SKM-1 treated with dmso at 0.1 percent for 144 hours (cell line): Measurements from ENCODE around the gene TAS2R4.
"Not testable (repeated sequence)": the region's sequence is repeated elsewhere in the genome, so short reads cannot be mapped to it uniquely, and the experiment has no call there.

Experiments
- DNase-seq: peaks from one replicate; lab custom pipeline; 2025; ENCODE audit not compliant: unreplicated experiment; lab: John Stamatoyannopoulos, UW

The TAS2R4 gene

GRCh38 chr7:141776374-141776773 is at the start of gene TAS2R4:
TSS of gene TAS2R4 (plus strand) at chr7:141776674. CDS start at chr7:141778489, 1,815 bp downstream.
- DNase-seq: no peak

GRCh38 chr7:141729020-141729419 is 47.5 kb upstream of the TAS2R4 start:
- no peak for DNase-seq

GRCh38 chr7:141731476-141732149 is 44.9 kb upstream of the TAS2R4 start:
- no peak for DNase-seq

GRCh38 chr7:141737118-141737835 is 39.2 kb upstream of the TAS2R4 start:
- DNase-seq: peak; percentile 7

- DNase-seq: peak; percentile 99
These were observed 38.5 kb upstream of the TAS2R4 start, which contains the start of gene SSBP1 for GRCh38 chr7:141737836-141738591. TSS of gene SSBP1 (plus strand) at chr7:141738358. CDS start at chr7:141739167, 809 bp downstream.

GRCh38 chr7:141738592-141739013 is 37.9 kb upstream of the TAS2R4 start:
- DNase-seq: no peak

GRCh38 chr7:141739250-141739649 is 37.2 kb upstream of the TAS2R4 start:
- DNase-seq: no peak

GRCh38 chr7:141742229-141742628 is 34.2 kb upstream of the TAS2R4 start:
- DNase-seq: no peak

GRCh38 chr7:141744131-141744530 is 32.3 kb upstream of the TAS2R4 start:
- DNase-seq: no peak

GRCh38 chr7:141748396-141748795 is 28.1 kb upstream of the TAS2R4 start:
- no peak for DNase-seq

GRCh38 chr7:141751904-141752303 is 24.6 kb upstream of the TAS2R4 start:
- not testable (repeated sequence) for DNase-seq

- DNase-seq: no peak
These were observed 23.8 kb upstream of the TAS2R4 start for GRCh38 chr7:141752634-141753033.

GRCh38 chr7:141754939-141755338 is 21.5 kb upstream of the TAS2R4 start:
- DNase-seq: peak; percentile 32

GRCh38 chr7:141763797-141764196 is 12.7 kb upstream of the TAS2R4 start, which contains the start of gene TAS2R3:
TSS of gene TAS2R3 (plus strand) at chr7:141764097. CDS start at chr7:141764159, 62 bp downstream.
- DNase-seq: no peak

GRCh38 chr7:141770083-141770583 is 6.3 kb upstream of the TAS2R4 start:
- not testable (repeated sequence) for DNase-seq

GRCh38 chr7:141785706-141786552 is 9.5 kb downstream of the TAS2R4 start:
- peak; percentile 52 for DNase-seq

GRCh38 chr7:141788296-141788695 is 11.8 kb downstream of the TAS2R4 start:
- DNase-seq: no peak

GRCh38 chr7:141789917-141790316 is 13.4 kb downstream of the TAS2R4 start, which contains the start of gene TAS2R5:
TSS of gene TAS2R5 (plus strand) at chr7:141790217. CDS start at chr7:141790362, 145 bp downstream.
- no peak for DNase-seq

GRCh38 chr7:141792526-141792925 is 16.1 kb downstream of the TAS2R4 start:
- DNase-seq: no peak

GRCh38 chr7:141820067-141820466 is 43.6 kb downstream of the TAS2R4 start:
- DNase-seq: no peak
